Stimulated activated CD4-positive, alpha-beta T cell treated with anti-CD3 and anti-CD28 coated beads, Interleukin-1b, Interleukin-23, amount 100 ng/mL, for 48 hours (primary cell): Measurements from ENCODE around the gene TMCC1.
"Not testable (repeated sequence)": the region's sequence is repeated elsewhere in the genome, so short reads cannot be mapped to it uniquely, and the experiment has no call there.

Experiments
- DNase-seq: peaks from one replicate; pipeline ENCODE4 v3.0.0-alpha.2; 2020

The TMCC1 gene

DNA sequence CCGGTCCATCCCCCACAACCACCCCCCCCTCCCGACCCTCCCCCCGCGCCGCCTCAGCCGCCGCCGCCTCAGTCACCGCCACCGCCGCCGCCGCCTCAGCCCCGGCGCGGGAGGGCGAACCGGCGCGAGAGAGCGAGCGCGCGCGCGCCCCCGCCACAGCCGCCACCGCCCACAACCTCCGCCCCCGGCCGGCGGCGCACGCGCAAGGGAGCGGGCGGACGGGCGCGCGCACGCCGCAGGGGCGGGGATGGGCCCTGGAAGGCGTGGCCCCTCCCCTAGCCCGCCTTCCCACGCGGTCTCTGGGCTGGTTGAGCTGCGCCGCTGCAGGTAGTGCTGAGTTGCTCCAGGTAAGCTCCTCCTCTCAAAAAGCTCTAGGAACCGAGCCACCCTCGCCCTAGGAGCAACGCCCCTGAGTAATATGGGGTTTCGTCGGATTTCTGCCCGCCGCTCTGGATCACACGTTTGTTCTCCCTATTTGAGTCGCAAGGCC, at the start of gene TMCC1:
Gene TMCC1 (minus strand): TSS at position 131 of the 490 bp plus-strand sequence.
- peak; percentile 88 for DNase-seq

- DNase-seq = no peak
Observed at GRCh38 chr3:129943020-129943419, 49.5 kb upstream of the TMCC1 start.

- peak; percentile 25 for DNase-seq
Observed at GRCh38 chr3:129942296-129942695, 48.8 kb upstream of the TMCC1 start.

DNA sequence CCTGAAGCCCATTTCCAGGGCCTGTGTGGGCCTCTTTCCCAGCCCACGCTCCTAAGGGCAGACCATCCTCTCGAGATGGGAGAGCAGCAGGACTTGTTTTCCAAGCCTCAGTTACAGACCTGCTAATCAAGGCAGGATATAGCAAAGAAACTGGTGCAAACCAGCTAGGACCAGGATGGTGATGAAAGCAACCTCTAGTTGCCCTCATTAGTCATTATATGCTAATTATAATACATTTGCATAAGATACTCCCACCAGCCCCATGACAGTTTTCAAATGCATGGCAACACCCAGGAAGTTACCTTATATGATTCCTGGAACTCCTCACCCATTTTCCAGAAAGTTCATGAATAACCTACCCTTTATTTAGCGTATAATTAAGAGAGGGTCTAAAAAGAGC, 46.6 kb upstream of the TMCC1 start:
- no peak for DNase-seq

DNA sequence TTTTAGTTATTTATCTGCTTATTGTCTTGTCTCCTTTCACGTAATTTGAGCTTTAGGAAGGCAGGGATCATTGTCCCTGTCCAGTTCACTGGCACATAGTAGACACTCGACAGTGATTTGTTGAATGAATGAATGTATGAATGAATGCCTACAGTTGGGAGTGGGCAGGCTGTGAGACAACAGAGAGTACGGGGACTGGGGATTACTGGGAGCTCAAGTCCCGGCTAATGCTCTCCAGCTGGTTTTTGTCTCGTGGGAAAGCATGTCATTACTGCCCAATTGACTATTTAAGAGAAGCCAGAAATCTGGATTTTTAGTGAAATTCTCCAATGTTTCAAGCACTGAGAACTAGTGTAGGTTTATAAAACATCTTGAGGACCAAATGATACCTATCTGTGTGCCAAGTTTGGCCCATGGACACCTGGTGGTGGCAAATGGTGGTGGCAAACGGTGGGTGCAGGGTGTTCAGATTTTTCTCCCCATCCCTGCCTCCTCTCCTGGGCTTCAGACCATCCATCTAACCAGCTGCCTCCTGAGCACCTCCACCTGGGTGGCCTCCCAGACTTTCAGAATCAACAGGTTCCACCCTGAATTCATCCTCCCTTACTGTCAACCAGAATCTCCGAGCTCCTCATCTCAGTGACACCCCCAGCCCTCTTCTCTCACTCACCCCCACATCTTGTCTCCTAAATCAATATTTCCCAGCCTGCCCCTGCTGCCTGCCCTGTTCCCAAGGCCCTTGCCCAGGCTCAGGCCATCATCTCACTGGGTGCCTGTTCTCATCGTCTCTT, 44.8 kb upstream of the TMCC1 start:
- no peak for DNase-seq

GRCh38 chr3:129937717-129938116, 44.2 kb upstream of the TMCC1 start:
- DNase-seq = no peak

- no peak for DNase-seq
Observed at GRCh38 chr3:129936757-129937156, 43.2 kb upstream of the TMCC1 start.

DNA sequence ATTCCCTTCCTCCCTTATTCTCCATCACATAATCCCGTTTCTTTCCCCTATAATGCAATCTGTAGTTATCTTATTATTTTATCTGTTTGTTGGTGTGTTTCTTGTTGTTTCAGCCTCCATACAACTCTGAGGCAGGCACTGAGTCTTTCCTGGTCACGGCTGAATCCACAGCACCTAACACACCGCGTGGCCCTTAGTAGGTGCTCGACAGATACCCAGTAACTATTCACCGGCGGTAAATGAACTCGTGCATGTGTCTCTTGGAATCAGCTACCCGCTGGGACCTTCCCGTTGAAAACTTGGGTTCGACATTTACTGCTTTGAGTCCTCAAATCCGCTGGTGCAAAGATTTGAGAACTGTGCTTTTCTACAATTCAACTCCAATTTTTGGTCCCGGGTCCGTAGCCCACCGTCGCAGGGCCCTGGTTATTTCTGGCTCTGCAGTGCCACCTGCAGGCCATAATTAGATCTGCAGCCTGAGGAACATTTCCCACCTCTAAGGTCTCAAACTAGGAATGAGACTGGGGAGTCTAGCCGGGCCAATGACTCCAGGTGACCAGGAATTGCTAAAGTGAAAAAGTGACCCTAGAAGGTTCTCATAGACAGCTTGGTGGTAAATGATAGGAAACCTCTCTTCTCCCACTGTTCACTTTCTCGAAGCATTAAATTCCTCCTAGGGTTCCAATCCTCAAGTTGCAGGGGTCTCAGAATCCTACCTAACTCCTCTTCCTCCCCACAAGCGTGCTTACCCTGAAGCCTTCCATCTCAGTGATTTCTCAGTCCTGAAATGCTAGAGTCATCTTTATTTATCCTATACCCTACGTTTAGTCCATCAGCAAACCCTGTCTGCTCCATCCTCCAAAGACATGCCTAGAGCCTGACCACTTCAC, 41.0 kb upstream of the TMCC1 start:
- peak; percentile 10 for DNase-seq

DNA sequence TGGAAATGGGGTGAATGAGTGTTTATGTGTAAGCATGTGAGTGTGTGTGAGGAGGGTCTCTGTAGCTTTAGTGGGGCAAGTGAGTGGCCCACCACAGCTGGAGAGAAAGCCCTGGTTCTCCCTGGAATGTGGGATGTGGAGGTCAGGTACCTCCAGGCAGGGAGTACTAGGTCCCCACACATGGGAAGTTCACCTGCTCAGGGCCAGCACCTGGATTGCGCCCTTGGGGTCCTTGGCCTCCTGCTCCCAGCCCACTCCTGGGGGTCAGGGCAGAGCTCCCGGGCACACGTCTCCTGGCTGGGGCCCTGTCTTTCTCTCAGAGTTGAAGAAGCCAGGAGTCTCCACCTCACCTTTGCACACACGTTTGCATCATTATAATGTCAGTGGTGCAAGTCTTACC, 40.0 kb upstream of the TMCC1 start:
- DNase-seq = no peak

DNA sequence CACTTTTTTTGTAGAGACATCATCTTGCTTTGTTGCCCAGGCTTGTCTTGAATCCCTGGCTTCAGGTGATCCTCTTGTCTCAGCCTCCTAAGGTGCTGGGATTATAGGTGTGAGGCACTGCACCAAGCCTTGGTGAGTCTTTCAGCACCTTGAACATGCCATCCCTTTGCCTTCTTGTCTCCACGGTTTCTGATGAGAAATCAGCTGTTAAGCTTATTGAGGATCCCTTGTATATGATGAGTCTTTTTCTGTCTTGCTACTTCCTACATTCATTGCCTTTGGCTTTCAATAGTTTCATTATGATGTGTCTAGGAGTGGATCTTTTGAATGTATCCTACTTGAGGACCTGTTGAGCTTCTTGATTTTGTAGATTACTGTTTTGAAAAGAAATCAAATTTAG, 35.9 kb upstream of the TMCC1 start:
- no peak for DNase-seq

GRCh38 chr3:129927072-129927471, 33.6 kb upstream of the TMCC1 start:
- no peak for DNase-seq

- no peak for DNase-seq
Observed at GRCh38 chr3:129919806-129920205, 26.3 kb upstream of the TMCC1 start.

DNA sequence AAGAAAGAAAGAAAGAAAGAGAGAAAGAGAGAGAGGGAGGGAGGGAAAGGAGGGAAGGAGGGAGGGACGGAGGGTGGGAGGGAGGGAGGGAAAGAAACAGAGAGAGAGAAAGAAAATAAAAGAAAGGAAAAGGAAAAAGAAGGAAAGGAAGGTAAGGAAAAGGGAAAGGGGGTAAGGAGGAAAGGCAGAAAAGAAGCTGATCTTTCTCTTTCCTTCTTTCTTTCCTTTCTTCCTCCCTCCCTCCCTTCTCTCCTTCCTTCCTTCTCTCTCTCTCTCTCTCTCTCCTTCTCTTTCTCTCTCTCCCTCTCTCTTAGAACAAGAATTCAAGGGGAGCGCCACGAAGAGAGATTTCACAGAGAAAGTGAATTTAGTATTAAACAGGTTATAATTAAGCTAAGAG, 25.8 kb upstream of the TMCC1 start:
- no peak for DNase-seq

DNA sequence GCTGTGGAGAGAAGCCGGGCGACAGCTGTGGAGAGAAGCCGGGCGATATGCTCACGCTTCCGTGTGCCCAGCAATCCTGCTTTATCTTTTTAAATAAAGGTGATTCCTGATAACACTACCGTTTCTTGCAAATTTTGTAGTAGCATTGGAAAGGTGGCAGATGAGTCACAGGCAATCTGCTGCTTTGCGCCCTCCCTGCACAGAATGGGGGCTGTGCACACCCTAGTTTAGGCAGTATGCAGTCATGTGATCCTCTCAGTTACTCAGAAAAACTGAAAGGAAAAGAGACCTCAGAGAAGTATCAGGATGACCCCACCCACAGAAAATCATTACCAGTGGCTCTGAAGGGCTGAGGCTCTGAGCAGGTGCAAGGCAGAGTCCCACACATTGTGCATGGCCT, 24.9 kb upstream of the TMCC1 start:
- DNase-seq = no peak

GRCh38 chr3:129917423-129918007, 24.0 kb upstream of the TMCC1 start:
- DNase-seq = no peak

DNA sequence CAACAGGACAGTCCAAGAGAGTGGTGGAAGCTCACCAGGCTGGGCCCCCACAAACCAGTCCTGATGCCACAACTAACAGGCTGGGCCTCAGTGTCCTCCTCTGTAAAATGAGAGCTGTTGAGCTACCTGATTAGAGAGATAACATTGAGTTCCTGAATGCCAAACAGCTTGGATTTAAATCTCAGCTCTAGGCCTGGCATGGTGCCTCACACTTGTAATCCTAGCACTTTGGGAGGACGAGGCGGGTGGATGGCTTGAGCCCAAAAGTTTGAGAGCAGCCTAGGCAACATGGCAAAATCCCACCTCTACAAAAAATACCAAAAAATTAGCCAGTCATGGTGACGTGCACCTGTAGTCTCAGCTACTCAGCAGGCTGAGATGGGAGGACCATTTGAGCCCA, 20.1 kb upstream of the TMCC1 start:
- no peak for DNase-seq

DNA sequence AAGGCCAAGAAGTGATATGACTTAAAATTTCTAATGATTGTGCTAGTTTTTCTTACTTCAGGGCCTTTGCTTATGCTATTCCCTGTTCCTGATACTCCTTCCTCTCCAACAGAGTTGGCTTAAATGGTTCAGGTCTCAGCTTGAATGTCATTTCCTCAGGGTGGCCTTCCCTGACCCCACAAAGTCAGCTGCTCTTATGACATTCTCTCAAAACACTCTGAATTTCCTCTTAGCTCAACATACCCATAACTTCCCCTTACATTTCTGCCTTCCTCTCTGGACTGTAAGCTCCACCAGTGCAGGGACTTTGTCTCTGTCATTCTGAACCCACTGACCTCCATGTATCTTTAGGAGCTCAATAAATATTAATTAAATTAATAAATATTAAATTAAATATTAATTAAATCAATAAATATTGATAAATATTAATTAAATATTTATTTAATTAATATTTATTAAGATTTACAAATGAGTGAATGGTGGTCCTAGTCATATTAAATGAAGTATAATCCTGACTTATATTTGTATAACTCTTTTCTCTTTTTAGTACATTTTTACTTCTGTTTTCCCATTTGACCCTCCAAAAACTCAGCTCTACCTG, 17.9 kb upstream of the TMCC1 start:
- DNase-seq = no peak

DNA sequence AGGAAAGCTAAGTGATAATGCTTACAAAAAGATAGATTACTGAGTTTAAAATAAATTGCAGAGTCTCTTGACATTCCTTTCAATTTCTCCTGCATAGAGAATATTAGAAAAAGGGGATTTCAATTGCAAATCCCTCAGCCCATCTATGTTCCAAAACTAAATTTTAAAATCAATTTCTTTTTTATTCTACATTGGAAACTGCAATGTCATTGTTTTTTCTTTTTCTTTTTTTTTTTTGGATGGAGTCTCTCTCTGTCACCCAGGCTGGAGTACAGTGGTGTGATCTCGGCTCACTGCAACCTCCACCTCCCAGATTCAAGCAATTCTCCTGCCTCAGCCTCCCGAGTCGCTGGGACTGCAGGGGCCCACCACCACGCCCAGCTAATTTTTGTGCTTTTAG, 15.7 kb upstream of the TMCC1 start:
- DNase-seq = not testable (repeated sequence)

GRCh38 chr3:129908417-129908816, 14.9 kb upstream of the TMCC1 start:
- DNase-seq = no peak

DNA sequence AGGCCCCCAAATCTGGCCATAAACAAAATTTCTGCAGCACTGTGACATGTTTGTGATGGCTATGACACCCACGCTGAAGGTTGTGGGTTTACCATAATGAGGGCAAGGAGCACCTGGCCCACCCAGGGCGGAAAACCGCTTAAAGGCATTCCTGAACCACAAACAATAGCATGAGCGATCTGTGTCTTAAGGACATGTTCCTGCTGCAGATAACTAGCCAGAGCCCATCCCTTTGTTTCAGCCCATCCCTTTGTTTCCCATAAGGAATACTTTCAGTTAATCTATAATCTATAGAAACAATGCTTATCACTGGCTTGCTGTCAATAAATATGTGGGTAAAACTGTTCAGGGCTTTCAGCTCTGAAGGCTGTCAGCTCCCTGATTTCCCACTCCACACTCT, 7.8 kb upstream of the TMCC1 start:
- not testable (repeated sequence) for DNase-seq

DNA sequence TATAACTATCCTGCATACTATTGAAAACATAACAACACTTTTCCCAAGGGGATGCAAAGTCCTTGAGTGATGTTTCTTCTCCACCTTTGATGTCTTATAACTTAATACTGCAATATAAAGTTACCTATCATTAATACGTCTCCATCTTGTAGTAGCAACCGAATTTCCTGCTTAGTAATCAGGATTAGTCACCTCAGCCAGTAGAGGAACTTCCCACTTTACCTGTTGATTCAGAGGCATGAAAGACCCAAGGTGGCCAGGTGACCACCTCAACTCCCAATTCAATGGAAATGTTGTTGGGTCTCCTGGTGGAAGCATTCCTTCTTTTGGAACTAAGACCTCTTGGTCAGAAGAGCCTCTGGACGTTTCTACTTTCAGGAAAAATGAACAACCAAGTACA, 3.5 kb upstream of the TMCC1 start:
- no peak for DNase-seq

GRCh38 chr3:129892857-129893580, 492 bp downstream of the TMCC1 start:
- DNase-seq = peak; percentile 63

DNA sequence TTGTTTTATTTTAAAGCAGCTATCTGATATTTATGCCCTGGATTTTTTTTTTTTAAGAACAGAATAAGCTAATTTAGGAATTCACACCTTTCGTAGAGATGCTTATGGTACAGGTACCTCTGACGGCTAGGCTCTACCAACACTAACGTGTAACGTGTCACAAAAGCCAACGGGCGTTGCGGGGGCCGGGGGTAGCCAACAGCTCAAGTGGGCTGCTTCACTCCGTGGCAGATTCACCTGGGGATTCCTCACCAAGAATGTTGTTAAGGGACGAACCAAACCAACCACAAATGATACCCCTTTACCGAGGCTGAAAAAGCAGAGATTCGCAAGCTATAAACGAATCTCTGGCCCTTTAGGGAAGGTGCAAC, 1.0 kb downstream of the TMCC1 start:
- peak; percentile 4 for DNase-seq
